ENCODE results near the gene SLC13A4.

SLC13A4 gene, protein sequence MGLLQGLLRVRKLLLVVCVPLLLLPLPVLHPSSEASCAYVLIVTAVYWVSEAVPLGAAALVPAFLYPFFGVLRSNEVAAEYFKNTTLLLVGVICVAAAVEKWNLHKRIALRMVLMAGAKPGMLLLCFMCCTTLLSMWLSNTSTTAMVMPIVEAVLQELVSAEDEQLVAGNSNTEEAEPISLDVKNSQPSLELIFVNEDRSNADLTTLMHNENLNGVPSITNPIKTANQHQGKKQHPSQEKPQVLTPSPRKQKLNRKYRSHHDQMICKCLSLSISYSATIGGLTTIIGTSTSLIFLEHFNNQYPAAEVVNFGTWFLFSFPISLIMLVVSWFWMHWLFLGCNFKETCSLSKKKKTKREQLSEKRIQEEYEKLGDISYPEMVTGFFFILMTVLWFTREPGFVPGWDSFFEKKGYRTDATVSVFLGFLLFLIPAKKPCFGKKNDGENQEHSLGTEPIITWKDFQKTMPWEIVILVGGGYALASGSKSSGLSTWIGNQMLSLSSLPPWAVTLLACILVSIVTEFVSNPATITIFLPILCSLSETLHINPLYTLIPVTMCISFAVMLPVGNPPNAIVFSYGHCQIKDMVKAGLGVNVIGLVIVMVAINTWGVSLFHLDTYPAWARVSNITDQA

DNA sequence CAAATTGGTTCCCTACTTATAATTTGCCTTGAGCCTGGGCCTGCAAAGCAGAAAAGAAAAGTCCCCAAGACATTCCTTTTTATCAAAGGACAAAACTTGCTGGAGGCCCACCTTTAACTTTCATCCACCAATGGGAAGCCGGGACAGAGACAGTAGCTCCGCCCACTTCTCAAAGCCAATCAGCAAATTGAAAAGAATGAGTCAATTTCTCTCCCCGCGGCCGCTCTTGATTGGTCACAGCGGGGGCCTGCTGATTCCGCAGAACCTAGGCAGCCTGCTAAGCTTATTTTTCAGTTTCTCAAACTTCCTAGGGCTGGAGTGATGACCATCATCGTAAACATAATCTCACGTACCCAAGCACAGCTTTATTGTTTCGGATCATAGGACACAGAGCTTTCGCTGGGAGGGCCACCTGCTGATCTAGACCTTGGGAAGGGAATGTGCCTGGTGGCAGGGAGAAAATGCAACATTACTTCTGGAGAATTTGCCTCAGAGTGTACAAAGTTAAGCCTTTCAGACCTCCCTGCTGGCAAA lies at the start of gene SLC13A4:
Gene SLC13A4, minus strand, starts transcription at position 51 of the 534 bp plus-strand sequence. CDS start 690 bp downstream, outside the sequence.
- DNase-seq, result no peak

DNA sequence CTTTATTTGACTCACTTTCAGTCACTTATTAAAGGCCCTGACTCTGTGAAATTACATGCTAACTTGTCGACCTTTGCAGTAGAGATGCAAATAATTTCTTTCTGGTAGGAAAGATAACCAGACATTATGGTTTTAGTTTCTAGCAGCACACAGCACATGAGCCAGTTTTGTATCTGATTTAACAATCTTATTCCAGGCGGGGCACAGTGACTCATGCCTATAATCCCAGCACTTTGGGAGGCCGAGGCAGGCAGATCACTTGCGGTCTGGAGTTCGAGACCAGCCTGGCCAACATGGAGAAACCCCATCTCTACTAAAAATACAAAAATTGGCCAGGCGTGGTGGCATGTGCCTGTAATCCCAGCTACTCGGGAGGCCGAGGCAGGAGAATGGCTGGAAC lies 47.9 kb upstream of the SLC13A4 start:
- DNase-seq, result peak; percentile 6

DNA sequence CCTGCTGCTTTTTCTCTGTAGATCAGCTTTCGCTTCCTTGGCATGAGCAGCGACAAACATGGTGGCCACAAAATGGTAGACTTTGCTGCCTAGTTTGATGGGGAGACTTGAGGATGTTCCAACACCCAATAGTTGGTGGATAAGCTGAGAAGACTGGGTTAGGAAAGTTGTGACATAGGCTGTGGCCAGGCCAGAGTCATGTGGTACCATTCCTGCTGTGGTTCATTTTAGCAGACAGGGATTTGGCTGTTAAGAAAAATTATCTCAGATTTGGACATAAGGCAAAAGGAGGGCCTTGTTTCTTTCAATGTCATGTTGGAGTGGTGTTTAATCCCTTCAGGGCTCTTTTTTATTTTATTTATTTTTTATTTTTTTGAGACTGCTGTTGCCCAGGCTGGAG lies 47.2 kb upstream of the SLC13A4 start:
- DNase-seq, result no peak

DNA sequence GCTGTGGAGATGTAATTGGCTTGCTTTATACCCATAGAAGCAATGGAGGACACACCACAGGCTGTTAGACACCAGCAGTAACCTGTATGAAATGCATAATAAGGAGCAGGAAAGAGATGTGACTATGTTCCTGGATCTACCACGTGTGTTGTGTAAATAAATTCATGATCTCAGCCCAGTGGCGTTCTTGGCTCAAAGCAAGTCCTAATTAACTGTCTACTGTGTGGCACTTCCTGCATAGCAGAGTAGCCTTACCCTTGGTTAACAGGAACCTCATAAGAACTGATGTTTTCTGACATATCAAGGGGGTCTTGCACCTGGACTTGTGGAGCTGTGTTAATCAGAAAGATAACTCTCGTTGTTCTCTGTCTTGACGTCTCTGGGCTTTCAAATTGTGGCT lies 46.3 kb upstream of the SLC13A4 start:
- no peak for DNase-seq

DNA sequence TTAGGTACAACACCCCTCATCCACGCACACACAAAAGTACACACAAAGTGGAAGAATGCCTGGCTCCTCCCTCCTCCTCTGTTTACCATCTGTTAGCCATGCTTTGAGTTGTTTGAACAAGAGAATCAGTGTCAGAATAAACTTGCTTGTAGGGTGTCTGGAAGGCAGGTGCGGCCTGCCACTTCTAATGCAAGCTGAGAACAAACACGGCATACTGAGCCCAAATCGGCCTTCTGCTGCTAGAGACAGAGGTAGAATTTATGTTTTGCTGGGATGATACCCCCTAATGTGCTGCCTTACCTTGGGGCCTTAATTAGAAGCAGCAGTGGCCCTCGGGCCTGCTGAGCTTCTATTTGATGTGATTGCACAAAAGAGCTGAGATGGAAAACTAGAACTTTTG lies 45.5 kb upstream of the SLC13A4 start:
- no peak for DNase-seq

DNA sequence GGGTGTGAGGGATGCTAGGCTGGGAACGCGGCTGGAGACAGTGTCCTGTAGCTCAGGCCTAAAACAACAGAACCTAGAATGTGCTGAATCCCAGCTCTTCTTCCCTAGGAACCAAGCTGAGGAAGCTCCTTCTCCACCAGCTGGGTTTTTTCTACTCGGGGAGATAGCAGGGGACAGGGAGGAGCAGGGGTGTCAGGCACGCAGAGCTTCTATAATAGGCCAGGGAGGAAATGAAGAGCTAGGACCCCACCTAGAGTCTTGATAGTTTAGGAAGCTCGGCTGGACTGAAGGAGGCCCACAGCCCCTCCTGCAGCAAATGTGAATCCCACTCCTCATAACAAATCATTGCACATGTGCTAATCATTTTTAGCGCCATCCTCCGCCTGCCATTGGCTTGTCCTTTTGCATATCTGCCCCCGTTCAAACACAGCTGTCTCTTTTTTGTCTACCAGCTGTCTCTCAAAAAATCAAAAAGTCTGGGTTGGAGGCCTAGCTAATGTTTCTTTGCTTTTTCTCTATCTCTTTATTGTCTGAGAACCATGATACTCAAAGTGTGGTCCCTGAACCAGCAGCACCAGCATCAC lies 44.7 kb upstream of the SLC13A4 start:
- no peak for DNase-seq

DNA sequence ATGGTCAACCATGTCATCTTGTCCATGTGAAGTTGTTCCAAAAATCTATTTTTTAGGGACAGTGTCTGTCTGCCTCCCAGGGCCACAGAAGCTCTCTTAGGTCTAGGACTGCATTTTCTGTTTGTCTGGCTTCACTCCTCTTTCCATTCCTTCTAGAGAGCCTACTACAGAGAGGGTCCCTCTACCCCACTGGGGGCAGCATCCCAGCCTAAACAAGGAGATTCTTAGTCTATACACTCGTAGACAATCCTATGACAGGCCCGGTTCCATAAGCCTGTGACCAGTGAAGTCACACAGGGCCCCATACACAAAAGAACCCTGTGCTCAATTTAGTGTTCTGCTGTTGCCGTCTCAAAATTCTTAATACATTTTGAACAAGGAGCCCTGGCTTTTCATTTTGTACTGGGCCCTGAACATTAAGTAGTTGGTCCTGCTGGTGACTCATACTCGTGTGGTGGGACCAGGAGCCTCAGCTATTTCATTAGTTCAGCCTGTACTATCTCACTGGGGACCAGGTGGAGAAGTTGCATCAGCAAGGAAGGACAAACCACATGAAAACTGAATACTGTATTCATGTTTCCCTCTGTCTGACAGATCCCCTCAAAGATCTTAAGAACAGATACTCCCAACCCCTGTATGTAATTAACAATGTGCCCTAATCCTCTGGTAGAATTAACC lies 44.1 kb upstream of the SLC13A4 start:
- peak; percentile 34 for DNase-seq

DNA sequence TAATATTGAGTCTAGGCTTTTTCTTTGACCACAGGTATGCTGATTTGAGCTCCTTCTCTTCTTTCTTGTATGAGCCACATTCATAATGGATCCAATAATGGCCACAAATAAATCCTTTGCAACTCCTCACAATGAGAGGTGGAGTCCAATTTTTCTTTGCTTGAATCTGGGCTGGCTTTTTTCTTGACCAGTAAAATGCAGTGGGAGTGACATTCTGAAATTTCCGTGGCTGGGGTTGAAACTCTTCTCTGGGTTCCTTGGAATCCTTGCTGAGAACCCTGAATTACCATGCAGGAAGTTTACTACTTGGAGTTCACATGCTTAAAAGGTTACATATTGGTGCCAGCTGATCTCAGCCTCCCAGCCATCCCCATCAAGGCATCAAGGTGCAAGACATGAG lies 43.1 kb upstream of the SLC13A4 start:
- no peak for DNase-seq

DNA sequence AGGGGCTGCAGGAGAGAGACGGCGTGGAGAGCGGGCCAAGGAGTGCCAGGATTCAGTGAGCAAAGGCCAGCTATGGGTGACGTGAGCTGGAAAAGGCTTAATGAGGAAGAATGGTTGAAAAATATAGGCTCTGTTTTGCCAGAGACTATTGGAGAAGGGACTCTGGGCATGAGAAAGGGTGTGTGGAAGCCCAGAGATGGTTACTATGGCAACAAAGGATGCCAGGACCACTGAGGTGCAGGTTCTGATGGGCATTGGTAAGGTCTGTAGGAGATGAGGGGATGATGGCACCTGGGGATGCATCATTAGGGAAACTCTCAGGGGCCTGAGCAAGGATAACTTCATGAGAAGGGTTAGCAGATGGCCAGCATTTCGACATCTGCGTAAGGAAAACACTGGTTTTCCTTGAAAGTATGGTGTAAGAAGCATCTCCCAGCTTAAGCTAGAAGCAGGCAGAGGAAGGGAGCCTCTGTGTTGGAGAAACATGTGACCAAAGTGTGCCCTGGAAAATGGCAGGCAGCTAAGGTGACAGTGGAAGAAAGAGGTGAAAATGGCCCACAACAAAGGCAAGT lies 42.2 kb upstream of the SLC13A4 start:
- no peak for DNase-seq

DNA sequence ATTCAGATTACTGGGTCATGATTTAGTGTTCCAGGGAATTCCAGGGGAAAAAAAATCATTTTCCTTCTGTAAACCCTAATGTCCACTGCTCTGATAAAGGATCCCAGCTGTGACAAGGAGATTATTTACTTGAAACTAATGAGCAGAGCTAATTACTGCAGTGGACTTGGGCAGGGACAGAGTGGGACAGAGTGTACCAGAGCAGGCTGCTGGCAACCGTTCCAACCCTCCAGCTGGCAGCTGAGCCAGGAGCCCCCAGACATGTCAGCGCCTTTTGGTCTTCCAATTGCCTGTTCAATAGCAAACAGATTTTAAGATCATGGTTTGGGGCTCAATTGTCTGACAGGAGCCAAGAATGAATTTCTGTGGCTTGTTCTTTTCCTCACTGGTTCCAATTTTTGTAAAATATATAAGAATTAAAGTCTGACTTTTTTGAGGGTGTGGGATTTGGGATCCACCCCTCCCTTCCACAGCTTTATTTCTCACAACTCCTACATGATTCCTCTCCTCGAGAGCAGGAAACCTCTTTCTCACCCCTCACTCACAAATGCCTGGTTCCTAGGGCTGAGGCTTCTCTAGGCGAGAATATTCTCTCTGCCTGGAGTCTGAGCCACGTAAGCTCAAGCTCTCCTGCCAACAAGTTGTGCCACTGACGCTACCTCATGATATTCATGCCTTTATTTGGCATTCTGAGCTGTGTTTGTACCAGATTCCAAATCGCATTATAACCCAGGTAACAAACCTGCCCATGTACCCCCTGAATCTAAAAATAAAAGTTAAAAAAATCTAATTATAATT lies 41.2 kb upstream of the SLC13A4 start:
- no peak for DNase-seq

DNA sequence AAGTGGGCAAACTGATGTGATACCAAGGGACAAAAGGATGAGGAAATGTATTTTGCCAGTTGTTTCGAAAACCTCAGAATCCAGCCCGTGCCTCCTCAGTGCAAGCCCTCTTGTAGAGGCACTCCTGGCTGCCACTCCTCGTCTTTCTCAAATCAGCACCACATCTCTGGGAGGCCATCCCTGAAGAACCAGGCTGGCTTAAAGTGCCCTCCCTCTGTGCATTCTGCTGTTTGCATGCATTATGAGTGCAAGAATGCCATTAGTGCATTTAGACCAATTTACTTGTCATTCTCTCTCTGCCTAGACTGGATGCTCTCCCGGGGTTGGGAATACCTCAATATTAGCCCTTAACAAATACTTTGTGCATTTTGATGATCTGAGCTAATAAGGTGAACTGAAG lies 40.5 kb upstream of the SLC13A4 start:
- DNase-seq, result no peak

DNA sequence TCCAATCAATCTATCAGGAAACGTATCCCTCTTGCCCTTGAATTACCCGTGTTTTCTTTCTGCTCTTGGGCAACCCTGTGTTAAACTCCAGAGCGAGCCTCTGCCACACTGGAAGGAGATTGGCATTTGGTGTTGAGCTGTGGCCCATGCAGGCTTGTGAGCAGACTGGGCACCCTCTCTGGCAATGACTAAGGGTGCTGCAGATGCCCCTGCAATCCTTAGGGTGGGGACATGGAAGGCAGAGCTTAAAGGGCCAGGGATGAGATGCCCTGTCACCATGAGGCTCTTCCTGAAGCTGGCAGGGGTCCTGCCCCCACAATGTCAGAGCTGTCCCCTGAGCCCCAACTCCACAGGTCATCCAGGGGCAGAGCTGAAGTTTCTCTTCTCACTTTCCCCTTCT lies 40.1 kb upstream of the SLC13A4 start:
- DNase-seq, result no peak

DNA sequence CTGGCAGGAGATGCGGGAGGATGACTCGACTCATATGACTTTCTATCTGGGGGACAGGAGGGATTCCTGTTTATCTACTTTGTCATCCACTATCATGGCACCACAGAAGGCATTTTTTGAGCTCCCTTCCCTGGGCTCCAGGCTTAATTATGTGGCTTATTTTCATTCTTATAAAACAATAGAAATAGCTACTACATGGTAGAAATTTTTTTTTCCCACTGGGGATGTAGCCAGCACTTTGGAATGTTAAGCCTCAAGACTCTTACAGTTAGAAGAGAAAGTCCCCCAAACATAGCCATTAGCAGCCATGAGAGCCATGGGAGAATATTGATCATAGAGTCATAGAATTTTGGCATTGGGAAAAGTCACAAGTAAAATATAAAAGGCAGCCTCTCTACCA lies 35.3 kb upstream of the SLC13A4 start:
- DNase-seq, result no peak

DNA sequence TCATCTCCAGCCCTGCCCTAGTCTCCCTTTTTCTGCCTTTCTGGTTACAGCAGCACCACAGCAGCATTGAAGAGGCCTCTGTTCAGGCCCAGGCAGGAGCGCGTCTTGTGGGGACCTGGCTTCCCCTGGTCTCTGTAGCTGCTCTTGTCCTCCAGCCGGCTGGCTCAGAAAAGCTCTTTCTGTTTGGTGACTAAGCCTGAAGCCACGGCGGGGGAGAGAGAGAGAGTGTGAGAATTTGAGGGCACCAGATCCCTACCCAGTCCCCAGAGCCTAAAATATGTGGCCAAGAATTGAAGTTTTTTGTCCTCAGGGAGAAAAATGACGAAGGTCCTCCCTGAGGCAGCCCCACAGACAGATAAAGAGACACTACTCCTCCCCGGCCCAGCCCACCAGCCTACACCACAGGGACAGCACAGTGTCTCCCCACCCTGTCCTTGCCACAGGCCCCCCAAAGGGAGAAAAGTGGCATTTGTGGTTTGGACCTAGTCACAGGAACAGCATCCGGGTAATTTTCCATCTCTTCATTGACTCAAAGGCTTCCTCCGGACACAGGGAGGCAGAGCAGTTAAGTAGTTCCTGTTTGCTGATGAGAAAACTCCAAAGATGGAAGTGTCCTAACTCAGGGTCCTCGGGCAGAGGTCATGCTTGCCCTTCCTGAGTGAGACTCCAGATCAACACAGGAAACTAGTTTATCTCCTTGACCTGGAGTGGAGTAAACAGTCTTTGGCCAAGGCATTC lies 33.9 kb upstream of the SLC13A4 start:
- DNase-seq, result no peak

DNA sequence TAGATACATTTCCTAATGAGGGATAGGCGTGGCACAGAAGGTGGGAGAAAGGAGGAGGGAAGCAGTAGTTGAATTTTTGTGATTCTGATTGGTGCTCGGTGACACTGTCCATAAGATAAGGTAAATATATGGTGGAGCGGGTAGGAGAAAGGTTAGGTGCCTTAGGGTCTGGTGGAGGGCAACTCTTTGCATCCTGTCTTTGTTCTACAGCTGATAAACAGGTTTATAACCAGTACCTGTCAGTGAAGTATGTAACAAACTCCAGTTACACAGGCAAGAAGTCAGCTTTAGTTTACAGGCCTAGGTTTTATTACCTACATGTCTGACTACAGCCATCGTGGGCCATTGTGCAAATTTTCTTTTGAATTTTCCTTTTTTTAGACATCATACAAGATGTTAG lies 31.5 kb upstream of the SLC13A4 start:
- no peak for DNase-seq

DNA sequence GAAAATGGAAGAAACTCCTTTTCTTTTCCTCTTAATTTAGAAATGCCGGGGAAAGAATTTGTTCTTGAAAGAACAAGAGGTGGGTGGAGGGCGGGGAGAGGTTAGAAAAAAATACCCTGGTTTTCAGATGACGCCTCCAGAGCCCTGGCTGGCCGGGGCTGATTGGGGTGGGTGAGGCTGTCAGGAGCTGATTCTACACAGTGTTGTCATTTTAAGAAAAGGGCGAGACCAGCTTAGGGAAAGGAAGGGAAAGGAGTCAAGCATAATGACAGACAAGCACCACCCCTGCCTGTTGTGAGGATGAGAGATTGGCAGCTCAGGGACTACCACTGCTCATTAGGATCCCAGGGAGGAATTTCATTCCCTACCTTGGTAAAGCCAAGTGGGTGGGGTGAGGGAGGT lies 30.5 kb upstream of the SLC13A4 start:
- no peak for DNase-seq

DNA sequence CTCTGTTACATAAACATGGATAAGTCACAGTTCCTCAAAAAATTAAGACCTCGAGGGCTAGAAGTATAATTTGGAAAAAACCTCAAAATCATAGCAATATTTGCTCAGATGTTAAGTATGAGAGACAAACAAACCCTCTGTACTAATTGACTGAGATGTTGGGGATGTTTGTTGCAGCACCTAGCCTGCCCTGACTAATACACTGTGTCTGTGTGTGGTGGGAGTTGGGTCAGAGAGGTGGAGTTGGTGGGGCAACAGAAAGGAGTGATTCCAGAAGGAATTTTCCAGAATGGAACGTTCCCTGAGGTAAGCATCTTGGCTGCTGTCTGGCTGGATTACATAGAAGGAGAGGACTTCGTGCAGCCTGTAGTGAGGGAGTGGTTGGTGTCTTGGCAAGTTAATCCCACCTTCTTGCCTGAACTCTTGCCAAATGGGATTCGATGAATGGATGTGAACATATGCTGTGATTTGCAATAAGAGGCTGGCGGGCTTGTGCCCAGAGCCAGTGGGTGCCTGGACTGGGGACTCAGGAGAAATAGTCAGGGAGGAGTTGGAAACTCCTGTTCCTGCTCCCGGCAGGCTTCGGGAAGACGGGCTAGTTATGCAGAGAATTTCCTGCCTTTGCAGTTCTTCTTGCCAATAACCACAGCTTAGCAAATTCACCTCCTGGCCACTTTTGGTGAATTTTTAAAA lies 29.9 kb upstream of the SLC13A4 start:
- DNase-seq, result no peak

DNA sequence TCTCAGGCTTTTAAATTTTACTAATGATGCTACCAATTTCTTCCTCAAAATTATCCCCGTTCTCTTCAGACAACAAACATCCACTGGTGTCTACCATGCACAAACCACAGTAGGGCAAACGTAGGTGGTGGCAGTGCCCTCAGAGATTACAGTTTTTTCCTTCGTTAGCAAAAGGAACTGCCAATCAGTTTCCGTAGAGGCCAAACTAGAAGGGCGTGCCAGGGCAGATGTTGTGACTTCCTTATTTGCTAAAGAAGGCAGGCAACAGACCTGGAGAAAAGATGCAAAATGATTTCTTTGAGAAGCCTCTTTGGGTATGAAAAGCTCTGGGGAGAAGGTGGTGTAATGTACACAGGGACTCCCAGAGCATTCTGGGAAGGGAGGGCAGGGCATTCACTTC lies 28.2 kb upstream of the SLC13A4 start:
- no peak for DNase-seq

DNA sequence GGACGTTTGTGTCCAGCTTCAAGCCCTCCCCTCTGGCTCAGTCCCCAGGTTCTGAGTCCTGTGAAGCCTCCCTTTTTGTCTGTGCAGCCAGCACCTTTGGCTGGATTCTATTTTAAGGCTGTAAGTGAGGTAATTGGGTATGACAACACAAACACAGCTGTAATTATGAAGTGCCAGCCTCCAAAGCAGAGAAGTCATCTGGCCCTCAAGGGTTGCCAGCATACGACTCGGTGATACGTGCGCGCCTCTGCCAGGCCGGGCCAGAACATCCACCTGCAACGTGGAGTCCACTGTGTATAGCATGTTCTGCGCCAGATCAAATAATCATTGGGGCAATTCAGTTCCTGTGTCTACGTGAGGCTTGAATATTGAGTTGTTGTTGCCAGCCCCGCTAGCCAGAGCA lies 27.4 kb upstream of the SLC13A4 start:
- DNase-seq, result no peak

DNA sequence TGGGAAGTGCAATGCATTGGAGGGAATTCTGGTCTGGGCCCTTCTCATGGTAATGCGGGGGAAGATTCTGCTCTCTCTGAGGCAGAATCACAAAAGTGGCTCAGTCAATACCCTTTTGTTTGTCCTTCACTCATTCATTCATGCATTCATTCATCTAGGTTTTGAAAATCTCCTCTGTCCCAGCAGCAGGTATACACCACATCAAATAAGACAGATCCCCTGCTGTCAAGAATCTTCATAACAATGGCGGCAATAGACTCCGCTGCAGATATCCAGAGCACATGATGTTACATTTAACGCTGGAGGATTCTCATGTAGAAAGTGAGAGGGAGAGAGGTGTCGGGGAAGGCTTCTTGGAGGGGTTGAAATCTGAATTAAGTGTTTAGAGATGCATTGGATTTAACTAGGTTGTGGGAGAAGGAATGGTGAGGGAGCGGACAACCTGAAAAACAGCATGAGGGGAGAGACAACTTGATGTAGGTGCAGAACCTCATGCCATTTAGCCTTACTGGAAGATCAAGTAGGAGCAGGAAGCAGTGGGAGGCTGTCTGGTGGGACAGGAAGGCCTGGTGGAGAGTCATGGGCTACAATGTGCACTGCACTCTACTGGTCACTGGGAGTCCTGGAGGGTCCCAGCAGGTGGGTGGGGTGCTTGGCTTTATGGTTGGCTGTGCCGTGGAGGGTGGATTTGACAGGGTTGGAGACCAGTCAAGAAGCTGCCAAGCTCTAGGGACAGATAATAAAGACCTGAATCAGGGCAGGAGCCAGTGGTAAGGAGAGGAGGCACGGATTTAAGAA lies 25.8 kb upstream of the SLC13A4 start:
- no peak for DNase-seq

All from OCI-M1 (cell line).